DLD1 (cell line): ENCODE results near the gene TANK.
"Not testable (repeated sequence)": the region's sequence is repeated elsewhere in the genome, so short reads cannot be mapped to it uniquely, and the experiment has no call there.

Source experiments
- in situ Hi-C: cut with HindIII; loops from 2 replicates; pipeline ENCODE4 v1.10.0; 2017; ENCODE audit warnings: low sequenced_read_pairs

The TANK gene

GRCh38 chr2:161165811-161166210 is 5.6 kb downstream of the TANK start:
- in situ Hi-C loops: no loop called here

GRCh38 chr2:161166538-161167409 is 6.5 kb downstream of the TANK start:
- in situ Hi-C loops: no loop called here

GRCh38 chr2:161169335-161169734 is 9.1 kb downstream of the TANK start:
- in situ Hi-C loops: no loop called here

- in situ Hi-C loops: no loop called here
Measured at GRCh38 chr2:161170377-161170776, 10.1 kb downstream of the TANK start.

GRCh38 chr2:161170958-161171932 is 11.0 kb downstream of the TANK start:
- in situ Hi-C loops: no loop called here

GRCh38 chr2:161172901-161173540 is 12.8 kb downstream of the TANK start:
- in situ Hi-C loops: no loop called here

- in situ Hi-C loops: no loop called here
Measured at GRCh38 chr2:161173541-161174194, 13.4 kb downstream of the TANK start.

- in situ Hi-C loops: no loop called here
Measured at GRCh38 chr2:161177969-161178368, 17.7 kb downstream of the TANK start.

GRCh38 chr2:161178756-161179155 is 18.5 kb downstream of the TANK start:
- in situ Hi-C loops: no loop called here

GRCh38 chr2:161190050-161190449 is 29.8 kb downstream of the TANK start:
- in situ Hi-C loops: no loop called here

GRCh38 chr2:161195602-161196001 is 35.4 kb downstream of the TANK start:
- in situ Hi-C loops: not testable (repeated sequence)

- in situ Hi-C loops: no loop called here
Measured at GRCh38 chr2:161199912-161200701, 39.9 kb downstream of the TANK start.

- in situ Hi-C loops: no loop called here
Measured at GRCh38 chr2:161204846-161205245, 44.6 kb downstream of the TANK start.

- in situ Hi-C loops: no loop called here
Measured at GRCh38 chr2:161206471-161207032, 46.3 kb downstream of the TANK start.

- in situ Hi-C loops: no loop called here
Measured at GRCh38 chr2:161207941-161208340, 47.7 kb downstream of the TANK start.

GRCh38 chr2:161208527-161209139 is 48.4 kb downstream of the TANK start:
- in situ Hi-C loops: no loop called here

- in situ Hi-C loops: no loop called here
Measured at GRCh38 chr2:161209902-161210301, 49.7 kb downstream of the TANK start.

- in situ Hi-C loops: no loop called here
Measured at GRCh38 chr2:161217597-161218185, 57.5 kb downstream of the TANK start.

- in situ Hi-C loops: no loop called here
Measured at GRCh38 chr2:161219211-161219610, 59.0 kb downstream of the TANK start.
